ENCODE measurements around the gene DGLUCY.

DGLUCY gene

GRCh38 chr14:91149462-91149861, 35.6 kb downstream of the DGLUCY start (continued):
- TF ChIP-seq ZNF639 (tag by site-specific recombination; IDR thresholded peaks at IDR 0.05) (peak; percentile 79; the same call in 1 of the 2 replicates), EGR2 (tag by site-specific recombination; IDR thresholded peaks at IDR 0.05; ENCODE audit: low read depth) (no peak), ZNF621 (tag by site-specific recombination; IDR thresholded peaks at IDR 0.05) (no peak), SALL2 (tag by site-specific recombination; IDR thresholded peaks at IDR 0.05; ENCODE audit: borderline replicate concordance) (no peak), ZNF214 (tag by site-specific recombination; IDR thresholded peaks at IDR 0.05; ENCODE audit: borderline replicate concordance) (no peak), ZNF155 (tag by site-specific recombination; IDR thresholded peaks at IDR 0.05) (no peak), ZNF23 (tag by site-specific recombination; IDR thresholded peaks at IDR 0.05; ENCODE audit: borderline replicate concordance) (no peak), KLF16 (tag by site-specific recombination; IDR thresholded peaks at IDR 0.05) (no peak), ZNF426 (tag by site-specific recombination; IDR thresholded peaks at IDR 0.05) (no peak), ZNF791 (tag by site-specific recombination; IDR thresholded peaks at IDR 0.05) (no peak), ZNF600 (tag by site-specific recombination; IDR thresholded peaks at IDR 0.05) (peak; percentile 51), WT1 (tag by site-specific recombination; IDR thresholded peaks at IDR 0.05) (peak; percentile 21; the same call in 1 of the 2 replicates), RBAK (tag by site-specific recombination; IDR thresholded peaks at IDR 0.05) (no peak), ZNF561 (tag by site-specific recombination; IDR thresholded peaks at IDR 0.05; ENCODE audit: borderline replicate concordance) (peak; percentile 79; the same call in 1 of the 2 replicates), HOXC10 (CRISPR knock-in tag; IDR thresholded peaks at IDR 0.05) (no peak), ZNF830 (tag by site-specific recombination; IDR thresholded peaks at IDR 0.05; ENCODE audit: low read depth) (no peak), ZSCAN16 (tag by site-specific recombination; IDR thresholded peaks at IDR 0.05) (no peak), ZBTB1 (tag by site-specific recombination; IDR thresholded peaks at IDR 0.05) (no peak; the same call in 1 of the 2 replicates), ZNF280C (tag by site-specific recombination; IDR thresholded peaks at IDR 0.05) (no peak), ZNF624 (tag by site-specific recombination; IDR thresholded peaks at IDR 0.05) (no peak), ZNF48 (tag by site-specific recombination; IDR thresholded peaks at IDR 0.05) (no peak), YY1 (tag by site-specific recombination; IDR thresholded peaks at IDR 0.05) (no peak), ZNF521 (tag by site-specific recombination; IDR thresholded peaks at IDR 0.05) (no peak), ZNF324 (tag by site-specific recombination; IDR thresholded peaks at IDR 0.05) (peak; percentile 76), SP7 (tag by site-specific recombination; IDR thresholded peaks at IDR 0.05) (peak; percentile 96), ZNF488 (tag by site-specific recombination; IDR thresholded peaks at IDR 0.05) (peak; percentile 70; the same call in 1 of the 2 replicates), ZNF670 (tag by site-specific recombination; IDR thresholded peaks at IDR 0.05; ENCODE audit: low read depth) (no peak), GLIS1 (tag by site-specific recombination; IDR thresholded peaks at IDR 0.05) (no peak), ZNF580 (tag by site-specific recombination; IDR thresholded peaks at IDR 0.05) (peak; percentile 54; the same call in 1 of the 2 replicates)
- TF ChIP-seq, protein P1, sequence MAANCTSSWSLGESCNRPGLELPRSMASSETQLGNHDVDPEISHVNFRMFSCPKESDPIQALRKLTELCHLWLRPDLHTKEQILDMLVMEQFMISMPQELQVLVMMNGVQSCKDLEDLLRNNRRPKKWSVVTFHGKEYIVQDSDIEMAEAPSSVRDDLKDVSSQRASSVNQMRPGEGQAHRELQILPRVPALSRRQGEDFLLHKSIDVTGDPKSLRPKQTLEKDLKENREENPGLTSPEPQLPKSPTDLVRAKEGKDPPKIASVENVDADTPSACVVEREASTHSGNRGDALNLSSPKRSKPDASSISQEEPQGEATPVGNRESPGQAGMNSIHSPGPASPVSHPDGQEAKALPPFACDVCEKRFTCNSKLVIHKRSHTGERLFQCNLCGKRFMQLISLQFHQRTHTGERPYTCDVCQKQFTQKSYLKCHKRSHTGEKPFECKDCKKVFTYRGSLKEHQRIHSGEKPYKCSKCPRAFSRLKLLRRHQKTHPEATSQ (tag by site-specific recombination; IDR thresholded peaks at IDR 0.05) = no peak
- TF ChIP-seq, protein P2, sequence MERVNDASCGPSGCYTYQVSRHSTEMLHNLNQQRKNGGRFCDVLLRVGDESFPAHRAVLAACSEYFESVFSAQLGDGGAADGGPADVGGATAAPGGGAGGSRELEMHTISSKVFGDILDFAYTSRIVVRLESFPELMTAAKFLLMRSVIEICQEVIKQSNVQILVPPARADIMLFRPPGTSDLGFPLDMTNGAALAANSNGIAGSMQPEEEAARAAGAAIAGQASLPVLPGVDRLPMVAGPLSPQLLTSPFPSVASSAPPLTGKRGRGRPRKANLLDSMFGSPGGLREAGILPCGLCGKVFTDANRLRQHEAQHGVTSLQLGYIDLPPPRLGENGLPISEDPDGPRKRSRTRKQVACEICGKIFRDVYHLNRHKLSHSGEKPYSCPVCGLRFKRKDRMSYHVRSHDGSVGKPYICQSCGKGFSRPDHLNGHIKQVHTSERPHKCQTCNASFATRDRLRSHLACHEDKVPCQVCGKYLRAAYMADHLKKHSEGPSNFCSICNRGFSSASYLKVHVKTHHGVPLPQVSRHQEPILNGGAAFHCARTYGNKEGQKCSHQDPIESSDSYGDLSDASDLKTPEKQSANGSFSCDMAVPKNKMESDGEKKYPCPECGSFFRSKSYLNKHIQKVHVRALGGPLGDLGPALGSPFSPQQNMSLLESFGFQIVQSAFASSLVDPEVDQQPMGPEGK (tag by site-specific recombination; IDR thresholded peaks at IDR 0.05) = peak; percentile 40; the same call in 1 of the 2 replicates
- TF ChIP-seq, protein P3, sequence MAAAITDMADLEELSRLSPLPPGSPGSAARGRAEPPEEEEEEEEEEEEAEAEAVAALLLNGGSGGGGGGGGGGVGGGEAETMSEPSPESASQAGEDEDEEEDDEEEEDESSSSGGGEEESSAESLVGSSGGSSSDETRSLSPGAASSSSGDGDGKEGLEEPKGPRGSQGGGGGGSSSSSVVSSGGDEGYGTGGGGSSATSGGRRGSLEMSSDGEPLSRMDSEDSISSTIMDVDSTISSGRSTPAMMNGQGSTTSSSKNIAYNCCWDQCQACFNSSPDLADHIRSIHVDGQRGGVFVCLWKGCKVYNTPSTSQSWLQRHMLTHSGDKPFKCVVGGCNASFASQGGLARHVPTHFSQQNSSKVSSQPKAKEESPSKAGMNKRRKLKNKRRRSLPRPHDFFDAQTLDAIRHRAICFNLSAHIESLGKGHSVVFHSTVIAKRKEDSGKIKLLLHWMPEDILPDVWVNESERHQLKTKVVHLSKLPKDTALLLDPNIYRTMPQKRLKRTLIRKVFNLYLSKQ (tag by site-specific recombination; IDR thresholded peaks at IDR 0.05; ENCODE audit: borderline replicate concordance) = no peak
